GM18867 (cell line): ENCODE results near the gene DACH1.

Experiments
- ATAC-seq: cut with Tn5 transposase; IDR thresholded peaks from one replicate; pipeline ENCODE4 v1.9.1; 2021; ENCODE audit warnings: mild to moderate bottlenecking, moderate library complexity; ENCODE audit not compliant: unreplicated experiment

DACH1 gene

DNA sequence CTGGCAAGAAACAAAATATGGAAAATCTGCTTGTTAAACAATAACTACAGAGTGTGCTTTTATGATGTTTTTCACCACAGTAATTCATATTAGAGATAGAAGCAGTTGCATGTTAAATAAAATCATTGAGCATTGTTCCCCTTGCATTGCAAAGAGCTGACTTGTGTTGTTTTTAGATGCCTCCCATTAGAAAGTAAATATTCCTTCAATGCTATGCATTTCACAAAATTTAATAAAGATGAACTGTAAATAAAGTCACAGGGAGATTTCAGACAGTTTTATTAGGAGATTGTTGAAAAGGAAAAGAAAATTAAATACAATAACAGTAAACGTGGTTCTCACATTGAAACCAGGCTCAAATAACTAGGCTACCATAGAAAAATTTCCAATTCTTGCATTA, 429.3 kb downstream of the DACH1 start:
- ATAC-seq, result no peak

DNA sequence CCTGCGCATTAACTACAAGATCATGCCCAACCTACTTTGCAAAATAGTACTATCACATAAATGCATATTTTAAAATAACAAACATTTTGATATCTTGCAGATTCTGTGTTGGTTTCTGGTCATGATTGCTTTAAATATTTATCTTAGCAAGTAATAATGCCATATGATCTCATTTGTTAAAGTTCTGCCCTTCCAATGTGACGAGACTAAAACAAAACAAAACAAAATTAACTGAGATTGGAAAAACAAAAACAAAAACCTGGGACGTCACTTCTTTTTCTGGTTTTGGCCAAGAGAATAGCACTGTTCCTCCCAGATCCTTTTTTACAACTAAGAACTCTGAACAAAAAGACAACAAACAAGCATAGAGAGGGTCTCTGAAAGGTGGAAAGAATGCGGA, 436.3 kb downstream of the DACH1 start:
- ATAC-seq, result no peak

DNA sequence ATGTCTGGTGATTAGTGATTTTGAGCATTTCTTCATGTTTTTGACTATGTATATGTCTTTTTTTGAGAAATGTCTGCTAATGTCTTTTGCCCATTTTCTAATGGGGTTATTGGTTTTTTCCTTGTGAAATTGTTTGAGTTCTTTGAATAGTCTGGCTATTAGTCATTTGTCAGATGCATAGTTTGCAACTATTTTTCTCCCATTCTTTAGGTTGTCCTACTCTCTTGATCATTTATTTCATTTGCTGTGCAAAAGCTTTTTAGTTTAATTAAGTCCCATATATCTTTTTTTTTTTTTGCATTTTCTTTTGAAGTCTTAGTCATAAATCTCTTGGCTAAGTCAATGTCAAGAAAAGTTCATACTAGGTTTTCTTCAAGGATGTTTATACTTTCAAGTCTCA, 449.8 kb downstream of the DACH1 start:
- ATAC-seq, result no peak

DNA sequence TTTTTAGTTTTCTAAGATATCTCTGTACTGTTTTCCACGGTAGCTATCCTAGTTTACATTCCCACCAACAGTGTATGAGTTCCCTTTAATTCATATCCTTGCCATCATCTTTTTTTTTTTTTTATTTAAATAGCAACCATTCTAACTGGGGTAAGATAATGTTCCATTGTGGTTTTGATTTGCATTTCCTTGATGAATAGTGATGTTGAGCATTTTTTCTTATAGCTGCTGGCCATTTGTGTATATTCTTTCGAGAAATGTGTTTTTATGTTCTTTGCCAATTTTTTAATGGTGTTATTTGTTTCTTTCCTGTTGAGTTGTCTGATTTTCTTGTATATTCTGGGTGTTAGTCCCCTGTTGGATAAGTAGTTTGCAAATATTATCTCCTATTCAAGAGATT, 454.8 kb downstream of the DACH1 start:
- ATAC-seq, result no peak

DNA sequence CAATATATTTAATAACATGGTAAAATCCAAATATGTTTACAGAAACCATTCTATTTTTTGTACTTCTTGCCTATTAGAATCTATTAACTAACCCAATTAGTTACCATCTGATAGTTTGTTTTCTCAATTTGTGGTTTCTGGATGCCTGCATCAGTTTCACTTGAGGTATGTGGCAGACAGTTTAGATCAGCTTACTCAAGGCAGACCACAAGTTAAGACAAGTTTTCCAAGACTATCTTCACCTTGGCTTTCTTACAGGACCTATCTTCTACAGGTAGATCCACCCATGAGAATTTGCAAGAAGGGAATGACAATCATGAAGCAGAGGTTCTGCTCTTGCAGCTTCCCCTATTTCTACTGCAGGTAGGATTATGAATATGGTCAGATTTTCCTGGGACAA, 458.6 kb downstream of the DACH1 start:
- no peak for ATAC-seq

DNA sequence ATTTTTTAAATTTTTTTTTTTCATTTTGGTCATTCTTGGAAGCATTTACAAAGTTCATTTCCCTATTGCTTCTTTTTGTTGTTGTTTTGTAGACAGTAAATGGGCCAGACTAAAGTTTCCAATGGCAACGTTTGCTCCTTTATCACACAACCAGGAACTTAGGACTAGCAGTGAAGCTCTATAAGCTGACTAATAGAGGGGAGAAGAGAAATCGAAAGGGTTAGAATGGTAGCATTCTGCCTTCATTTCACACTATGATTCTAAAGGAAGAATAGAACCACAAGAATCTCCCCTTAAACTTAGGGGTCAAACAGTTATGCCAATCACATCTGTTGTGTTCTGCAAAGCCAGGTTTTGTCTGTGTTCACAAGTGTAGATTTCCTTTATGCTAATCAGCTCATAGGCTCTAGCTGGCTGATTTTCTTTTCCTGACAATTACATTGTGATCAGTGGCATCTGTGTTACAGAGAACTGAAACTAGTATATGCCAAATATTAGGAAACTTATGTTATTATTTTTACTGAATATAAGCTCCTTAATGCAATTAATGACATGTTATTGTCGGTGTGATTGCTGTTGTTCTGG, 467.3 kb downstream of the DACH1 start:
- no peak for ATAC-seq

DNA sequence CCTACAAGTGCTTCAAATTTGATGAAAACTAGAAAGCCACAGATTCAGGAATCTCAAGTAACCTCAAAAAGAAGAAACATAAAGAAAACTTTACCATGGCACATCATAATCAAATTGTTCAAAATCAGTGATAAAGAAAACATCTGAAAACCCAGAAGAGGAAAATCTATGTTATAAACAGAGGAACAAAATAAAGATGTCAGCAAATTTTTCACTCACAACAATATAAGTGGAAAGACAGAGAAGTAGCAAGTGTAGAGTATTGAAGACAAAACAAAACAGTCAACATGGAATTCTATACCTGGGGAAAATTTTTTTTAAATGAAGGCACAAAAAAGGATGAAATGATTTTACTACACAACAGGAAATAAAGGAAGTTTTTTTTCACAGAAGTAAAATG, 470.9 kb downstream of the DACH1 start:
- ATAC-seq, result no peak

DNA sequence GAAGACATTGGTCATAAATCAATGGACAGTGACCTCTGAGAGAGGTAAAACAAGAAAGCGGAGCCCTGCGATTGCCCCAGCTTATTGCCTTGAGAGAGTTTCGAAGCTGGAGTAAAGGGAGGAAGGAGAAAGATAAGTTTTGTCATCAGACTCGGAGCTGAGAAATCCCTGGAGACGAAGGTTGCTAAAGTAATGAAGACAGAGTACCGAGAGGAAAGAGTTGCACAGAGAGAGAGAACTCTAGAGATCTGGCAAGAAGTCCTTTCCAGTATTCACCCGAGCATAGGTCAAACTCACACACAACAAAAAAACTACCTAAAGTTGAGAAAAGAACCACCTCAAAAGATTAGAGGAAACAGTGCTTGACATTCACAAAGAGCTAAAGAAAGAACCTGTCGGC, 472.0 kb downstream of the DACH1 start:
- ATAC-seq, result no peak

DNA sequence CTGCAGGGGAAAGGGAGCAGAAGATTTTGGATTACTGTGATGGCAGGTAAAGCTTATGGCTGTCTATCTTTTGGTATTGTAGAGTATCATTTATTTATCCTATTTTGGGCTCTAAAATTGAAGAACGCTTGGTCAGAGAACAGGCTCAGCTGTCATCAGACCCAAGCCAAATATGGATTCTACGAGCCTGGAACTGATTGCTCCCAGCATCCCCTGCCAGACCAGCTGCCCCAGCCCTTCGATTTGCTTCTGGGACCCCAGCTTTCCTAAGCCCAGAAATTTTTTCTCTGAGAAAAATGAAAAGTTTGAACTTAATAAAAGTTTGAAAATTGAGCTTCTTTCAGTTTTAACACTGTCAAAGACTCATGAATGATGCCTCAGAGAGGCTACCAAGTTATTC, 472.8 kb downstream of the DACH1 start:
- ATAC-seq, result no peak
